ENCODE results near the gene PHF8. TPM values are rescaled to one million over a fixed set of nuclear protein-coding genes. Genes with fewer than 3 reads are reported as not detected.

Gene PHF8
- total and polyA plus RNA-seq, 9 donors = 11.7 to 39.7 (median 33.4) TPM

GRCh38 chrX:54029529-54030143 lies 14.6 kb downstream of the PHF8 start:
- DNase-seq = no peak
- H3K4me1 ChIP-seq (ENCODE audit: insufficient read depth) = no peaks in the 10 kb centered on the region
- 83 to 86% (median 85%) methylated on average over 10 of the region's 10 CpGs for WGBS, 3 donors
- intact Hi-C loops (cut with DNase I) = no loop called here
- no peaks in the 10 kb centered on the region for H3K9me3 ChIP-seq
- TF ChIP-seq, protein P1, sequence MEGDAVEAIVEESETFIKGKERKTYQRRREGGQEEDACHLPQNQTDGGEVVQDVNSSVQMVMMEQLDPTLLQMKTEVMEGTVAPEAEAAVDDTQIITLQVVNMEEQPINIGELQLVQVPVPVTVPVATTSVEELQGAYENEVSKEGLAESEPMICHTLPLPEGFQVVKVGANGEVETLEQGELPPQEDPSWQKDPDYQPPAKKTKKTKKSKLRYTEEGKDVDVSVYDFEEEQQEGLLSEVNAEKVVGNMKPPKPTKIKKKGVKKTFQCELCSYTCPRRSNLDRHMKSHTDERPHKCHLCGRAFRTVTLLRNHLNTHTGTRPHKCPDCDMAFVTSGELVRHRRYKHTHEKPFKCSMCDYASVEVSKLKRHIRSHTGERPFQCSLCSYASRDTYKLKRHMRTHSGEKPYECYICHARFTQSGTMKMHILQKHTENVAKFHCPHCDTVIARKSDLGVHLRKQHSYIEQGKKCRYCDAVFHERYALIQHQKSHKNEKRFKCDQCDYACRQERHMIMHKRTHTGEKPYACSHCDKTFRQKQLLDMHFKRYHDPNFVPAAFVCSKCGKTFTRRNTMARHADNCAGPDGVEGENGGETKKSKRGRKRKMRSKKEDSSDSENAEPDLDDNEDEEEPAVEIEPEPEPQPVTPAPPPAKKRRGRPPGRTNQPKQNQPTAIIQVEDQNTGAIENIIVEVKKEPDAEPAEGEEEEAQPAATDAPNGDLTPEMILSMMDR (IDR thresholded peaks at IDR 0.05) = no peak
- no peak overlapping the region for H3K27ac ChIP-seq
- H3K27me3 ChIP-seq = no peaks in the 10 kb centered on the region
- no peaks in the 10 kb centered on the region for H3K36me3 ChIP-seq
- H3K4me3 ChIP-seq = no peak overlapping the region

- H3K9me3 ChIP-seq = no peaks in the 10 kb centered on the region
- H3K27me3 ChIP-seq = no peaks in the 10 kb centered on the region
- TF ChIP-seq, protein P1 (IDR thresholded peaks at IDR 0.05) = no peak
- TF ChIP-seq POLR2A (IDR thresholded peaks at IDR 0.05) (no peak), EP300 (IDR thresholded peaks at IDR 0.05) (no peak)
- no peak overlapping the region for H3K27ac ChIP-seq
- 85 to 90% (median 88%) methylated on average over 5 of the region's 5 CpGs for whole genome bisulfite sequencing, 3 donors
- H3K4me3 ChIP-seq = no peak overlapping the region
- no peaks in the 10 kb centered on the region for H3K4me1 ChIP-seq (ENCODE audit: insufficient read depth)
- H3K36me3 ChIP-seq = no peaks in the 10 kb centered on the region
- intact Hi-C loops (cut with DNase I) = no loop called here
- no peak for DNase-seq
Measured at GRCh38 chrX:54024350-54024749, 19.9 kb downstream of the PHF8 start.

DNA sequence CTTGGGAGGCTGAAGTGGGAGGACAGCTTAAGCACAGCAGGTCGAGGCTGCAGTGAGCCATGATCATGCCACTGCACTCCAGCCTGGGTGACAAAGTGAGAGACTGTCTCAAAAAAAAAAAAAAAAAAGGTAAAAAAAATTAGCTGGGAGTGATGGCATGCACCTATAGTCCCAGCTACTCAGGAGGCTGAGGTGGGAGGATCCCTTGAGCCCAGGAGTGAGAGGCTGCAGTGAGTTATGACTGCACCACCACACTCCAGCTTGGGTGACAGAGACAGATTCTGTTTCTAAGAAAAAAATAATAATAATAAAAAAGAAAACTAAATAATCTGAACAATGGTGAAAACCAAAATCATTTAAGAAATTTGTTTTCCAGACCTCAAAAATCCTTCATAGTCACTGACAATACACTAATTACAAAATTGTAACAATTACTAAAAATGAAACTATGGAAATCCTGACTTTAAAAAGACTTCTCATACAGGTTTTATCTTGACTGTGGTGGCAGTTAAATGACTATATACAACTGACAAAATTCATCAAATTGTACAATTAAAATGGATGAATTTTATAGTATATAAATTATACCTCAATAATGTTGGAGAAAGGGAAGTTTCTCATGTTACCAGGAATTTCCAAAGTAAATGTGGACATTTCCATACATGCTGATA lies 31.3 kb downstream of the PHF8 start:
- Histone ChIP-seq H3K4me1 (ENCODE audit: insufficient read depth) (no peaks in the 10 kb centered on the region), H3K36me3 (no peaks in the 10 kb centered on the region), H3K27me3 (no peaks in the 10 kb centered on the region), H3K27ac (no peak overlapping the region), H3K4me3 (no peak overlapping the region), H3K9me3 (no peaks in the 10 kb centered on the region)
- intact Hi-C loops (cut with DNase I) = no loop called here
- no peak for TF ChIP-seq POLR2A (IDR thresholded peaks at IDR 0.05)
- TF ChIP-seq, protein P1 (IDR thresholded peaks at IDR 0.05) = no peak
- no peak for TF ChIP-seq EP300 (IDR thresholded peaks at IDR 0.05)
- no peak for DNase-seq
- WGBS, 3 donors = 43 to 65% (median 48%) methylated on average over 1 of the region's 1 CpG

DNA sequence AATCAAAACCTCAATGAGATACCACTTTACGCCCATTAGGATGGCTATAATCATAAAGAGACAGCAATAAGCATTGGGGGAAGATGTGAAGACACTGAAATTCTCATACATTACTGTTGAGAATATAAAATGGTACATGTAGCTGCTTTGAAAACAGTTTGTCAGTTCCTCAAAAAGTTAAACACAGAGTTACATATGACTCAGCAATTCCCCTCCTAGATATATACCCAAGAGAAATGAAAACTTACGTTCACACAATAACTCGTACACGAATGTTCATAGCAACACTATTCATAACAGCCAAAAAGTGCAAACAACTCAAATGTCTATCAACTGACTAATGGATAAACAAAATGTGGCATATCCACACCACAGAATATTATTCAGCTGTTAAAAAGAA lies 36.6 kb downstream of the PHF8 start:
- H3K4me1 ChIP-seq (ENCODE audit: insufficient read depth) = no peaks in the 10 kb centered on the region
- no peak for DNase-seq
- no peaks in the 10 kb centered on the region for H3K27me3 ChIP-seq
- H3K36me3 ChIP-seq = no peaks in the 10 kb centered on the region
- H3K27ac ChIP-seq = no peak overlapping the region
- H3K4me3 ChIP-seq = no peak overlapping the region
- TF ChIP-seq POLR2A (IDR thresholded peaks at IDR 0.05) (no peak), EP300 (IDR thresholded peaks at IDR 0.05) (no peak)
- TF ChIP-seq, protein P1 (IDR thresholded peaks at IDR 0.05) = no peak
- H3K9me3 ChIP-seq = no peaks in the 10 kb centered on the region
- WGBS, 3 donors = 89 to 90% (median 89%) methylated on average over 4 of the region's 4 CpGs
- intact Hi-C loops (cut with DNase I) = no loop called here
